GM12878 (cell line): ENCODE data around the gene AFF1. TPM values are rescaled to one million over a fixed set of nuclear protein-coding genes. Genes with fewer than 3 reads are reported as not detected.

ENCODE experiments used
- ATAC-seq: fragments of 200-7000 bp; cut with Tn5 transposase; 3 replicates; pipeline ENCODE4 v1.9.1; 2020; ENCODE audit warnings: mild to moderate bottlenecking, moderate library complexity
- BruUV-seq: library from RNA; stranded (reverse); fragments of 400-500 nt; replicated peaks from 2 replicates; lab custom pipeline; 2021; lab: Mats Ljungman, UMichigan
- CTCF ChIA-PET: fragments of 300-600 bp; sonication (Branson Sonifier 250); formaldehyde crosslinking; extraction: SDS; loops from one replicate; lab custom pipeline; 2021; ENCODE audit warnings: inconsistent platforms; lab: Yijun Ruan, JAX
- POLR2A ChIA-PET: fragments of 350-600 bp; formaldehyde crosslinking; extraction: SDS; loops from one replicate; lab custom pipeline; 2021; ENCODE audit warnings: inconsistent platforms; lab: Charles Lee
- RAD21 ChIA-PET: fragments of 300-600 bp; sonication (Branson Sonifier 250); formaldehyde crosslinking; loops from one replicate; lab custom pipeline; 2023; ENCODE audit warnings: antibody characterized with exemption; ENCODE audit not compliant: unreplicated experiment; lab: Charles Lee
- SMC1A ChIA-PET: fragments of 300-600 bp; sonication (Branson Sonifier 250); formaldehyde crosslinking; loops from one replicate; lab custom pipeline; 2023; ENCODE audit not compliant: unreplicated experiment, uncharacterized antibody; lab: Charles Lee
- DNase-seq: peaks from one replicate; pipeline ENCODE4 v3.0.0-alpha.2; 2011; ENCODE audit warnings: low read depth, low spot score
- FAIRE-seq: peaks from 3 replicates; lab custom pipeline; 2011; peaks lifted over from hg19 to GRCh38; lab: Jason Lieb, UNC
- H2AFZ ChIP-seq: 2 replicates; pipeline ENCODE4 v1.6.0; 2011; ENCODE audit warnings: low read depth, low read length, control low read depth; ENCODE audit not compliant: control insufficient read depth
- H3K27ac ChIP-seq: 2 replicates; pipeline ENCODE4 v1.5.1; 2011; ENCODE audit warnings: control low read depth; ENCODE audit not compliant: control insufficient read depth, insufficient read depth
- H3K27me3 ChIP-seq, 2 experiments: replicated peaks in 1 of 2; 2 replicates each; pipeline versions ENCODE4 v1.6.0 to v1.6.1; 2011; ENCODE audit warnings: low read length in 1 of 2; ENCODE audit not compliant: control insufficient read depth in 2 of 2, insufficient read depth in 2 of 2
- H3K36me3 ChIP-seq, 2 experiments: 2 replicates each; pipeline ENCODE4 v1.5.1; 2011; ENCODE audit warnings: low read length in 1 of 2; ENCODE audit not compliant: control insufficient read depth in 2 of 2, insufficient read depth in 2 of 2
- H3K4me1 ChIP-seq: 2 replicates; pipeline ENCODE4 v1.6.1; 2011; ENCODE audit warnings: mild to moderate bottlenecking, low read length, moderate library complexity, mixed read lengths; ENCODE audit not compliant: control insufficient read depth, insufficient read depth
- H3K4me2 ChIP-seq: 2 replicates; pipeline ENCODE4 v1.6.0; 2011; ENCODE audit warnings: control low read depth; ENCODE audit not compliant: control insufficient read depth, insufficient read depth
- H3K4me3 ChIP-seq: fragments of 200-600 bp; sonication (generic); 2 replicates; pipeline ENCODE4 v1.5.1; 2016
- H3K79me2 ChIP-seq: 2 replicates; pipeline ENCODE4 v1.6.0; 2011; ENCODE audit warnings: low read length; ENCODE audit not compliant: control insufficient read depth, insufficient read depth
- H3K9ac ChIP-seq: 2 replicates; pipeline ENCODE4 v1.8.0; 2011; ENCODE audit warnings: low read length, control low read depth, mixed read lengths; ENCODE audit not compliant: control insufficient read depth, insufficient read depth
- H3K9me3 ChIP-seq: replicated peaks from 3 replicates; pipeline ENCODE4 v1.5.1; 2011; ENCODE audit warnings: mild to moderate bottlenecking, low read length; ENCODE audit not compliant: control insufficient read depth, insufficient read depth
- H4K20me1 ChIP-seq: 2 replicates; pipeline ENCODE4 v1.6.0; 2011; ENCODE audit not compliant: control insufficient read depth, insufficient read depth
- BRCA1 ChIP-seq: IDR thresholded peaks from 2 replicates; pipeline ENCODE4 v1.6.1; 2011; ENCODE audit warnings: low read depth, low read length, improper control_type of control experiment
- NFYA ChIP-seq: IDR thresholded peaks from 2 replicates; pipeline ENCODE4 v1.6.1; 2011; ENCODE audit warnings: low read depth, mild to moderate bottlenecking, low read length, improper control_type of control experiment, borderline replicate concordance
- NRF1 ChIP-seq: conservative IDR thresholded peaks from 2 replicates; pipeline ENCODE4 v1.6.1; 2011; ENCODE audit warnings: mild to moderate bottlenecking, low read depth, low read length, improper control_type of control experiment
- POU2F2 ChIP-seq: IDR thresholded peaks from 3 replicates; pipeline ENCODE4 v1.6.1; 2011; ENCODE audit warnings: low read depth, mild to moderate bottlenecking, low read length, borderline replicate concordance
- ZNF217 ChIP-seq: fragments of 450-650 bp; IDR thresholded peaks from 2 replicates; pipeline ENCODE4 v1.6.1; 2017; ENCODE audit warnings: antibody characterized with exemption, mild to moderate bottlenecking
- WGBS: methylation state at CpG from one replicate; pipeline ENCODE4 v1.1.6; 2016; ENCODE audit warnings: low lambda C conversion rate; ENCODE audit not compliant: insufficient replicate concordance, insufficient coverage; ENCODE audit errors: missing lambda C conversion rate; 5-methylcytosine and 5-hydroxymethylcytosine counted together
- in situ Hi-C: fragments of 300-500 bp; cut with MboI; formaldehyde crosslinking; loops from 9 replicates; pipeline ENCODE4 v1.14.3; 2018; ENCODE audit warnings: mixed read lengths
- intact Hi-C: fragments of 100-400 bp; cut with micrococcal nuclease; formaldehyde crosslinking; loops from one replicate; pipeline ENCODE4 v1.14.2; 2022; ENCODE audit not compliant: unreplicated experiment
- polyA plus RNA-seq, 11 experiments: library from polyadenylated mRNA; depleted of rRNA in 4 of 11; unstranded in 6 of 11; stranded (reverse) in 5 of 11; fragments of >200 nt; fragmentation: Nextera tagmentation in 4 of 11; fragmentation: Illumina TruSeq in 1 of 11; extraction: Ambion mirVana in 4 of 11; extraction: Trizol in 1 of 11; gene quantifications; 1 replicate in 1 of 11; 2 replicates in 10 of 11; pipeline versions ENCODE4 v1.2.1 to v1.2.3, GENCODE V29; 2011 to 2016; ENCODE audit warnings: inconsistent platforms in 2 of 11, missing spikeins in 2 of 11, low read depth in 1 of 11
- total RNA-seq, 4 experiments: library from RNA; depleted of rRNA in 3 of 4; stranded (reverse); fragments of >200 nt in 3 of 4; fragmentation: Illumina TruSeq in 1 of 4; extraction: Trizol in 1 of 4; gene quantifications; 2 replicates each; pipeline versions ENCODE4 v1.2.1 to v1.2.3, GENCODE V29; 2013 to 2021

AFF1 gene
- total and polyA plus RNA-seq, 10 of the 15 experiments (the other 5 are each of a cell fraction or from before 2014, with no cell fraction given) = 3.5 to 56.1 (median 21.5) TPM

- Histone ChIP-seq H2AFZ (no peak overlapping the region), H3K79me2 (peaks cover 95% of the 10 kb centered on the region), H3K4me2 (no peak overlapping the region), H3K36me3 (peaks cover 0 to 5% of the 10 kb centered on the region in 2 experiments; a peak in 1 of 4 replicates)
- RAD21 ChIA-PET = interaction anchor here (0.7 to 1.7 kb wide), 4 partner anchors 10 to 65 kb away, joined by 3 to 4 read pairs (median 4); no protein-coding TSS in a partner anchor
- in situ Hi-C loops = no loop called here
- TF ChIP-seq BRCA1 (no peak), NFYA (no peak), NRF1 (no peak), ZNF217 (no peak), POU2F2 (no peak)
- TF ChIP-seq, all 136 proteins: peak for 0
- H3K4me1 ChIP-seq = peaks cover 39% of the 10 kb centered on the region
- H3K4me3 ChIP-seq = no peak overlapping the region
- H4K20me1 ChIP-seq = no peaks in the 10 kb centered on the region
- DNase-seq (no peak), ATAC-seq (no peak), FAIRE-seq (no peak)
- ChIA-PET POLR2A (interaction anchor here (0.5 to 4.3 kb wide), 3 partner anchors 13 to 24 kb away, joined by 3 to 26 read pairs (median 4); no protein-coding TSS in a partner anchor), SMC1A (interaction anchor here (1.0 to 3.6 kb wide), 3 partner anchors 15 to 30 kb away, joined by 3 to 12 read pairs (median 7); no protein-coding TSS in a partner anchor), CTCF (interaction anchor here (0.9 to 3.2 kb wide), 2 partner anchors 87 to 102 kb away, joined by 4 to 11 read pairs; no protein-coding TSS in a partner anchor)
- 86% methylated on average over 5 of the region's 5 CpGs for WGBS
- peak overlapping the region; percentile 29 for H3K27ac ChIP-seq
- no TSS peak for BruUV-seq
- intact Hi-C loops = no loop called here
- no peaks in the 10 kb centered on the region; the same call in 2 of the 3 replicates for H3K9me3 ChIP-seq
- H3K27me3 ChIP-seq = no peaks in the 10 kb centered on the region
- peak overlapping the region; percentile 11; the same call in 1 of the 2 replicates for H3K9ac ChIP-seq
These were observed 90.3 kb downstream of the AFF1 start for GRCh38 chr4:87025023-87025613.
